22Rv1 (cell line): ENCODE data around the gene FABP3.
A peak's percentile ranks its signal among the peaks of the same experiment; 100 is the strongest.

Experiments
- ZFX ChIP-seq: fragments of 450-650 bp; IDR thresholded peaks from 2 replicates; pipeline ENCODE4 v1.6.1; 2017; ENCODE audit warnings: antibody characterized with exemption, borderline replicate concordance
- TF ChIP-seq, protein P1 (sequence below): fragments of 450-650 bp; IDR thresholded peaks from 2 replicates; pipeline ENCODE4 v1.5.1; 2017; ENCODE audit warnings: mild to moderate bottlenecking

GRCh38 chr1:31396633-31397351 lies 23.9 kb upstream of the FABP3 start:
- TF ChIP-seq, protein P1, sequence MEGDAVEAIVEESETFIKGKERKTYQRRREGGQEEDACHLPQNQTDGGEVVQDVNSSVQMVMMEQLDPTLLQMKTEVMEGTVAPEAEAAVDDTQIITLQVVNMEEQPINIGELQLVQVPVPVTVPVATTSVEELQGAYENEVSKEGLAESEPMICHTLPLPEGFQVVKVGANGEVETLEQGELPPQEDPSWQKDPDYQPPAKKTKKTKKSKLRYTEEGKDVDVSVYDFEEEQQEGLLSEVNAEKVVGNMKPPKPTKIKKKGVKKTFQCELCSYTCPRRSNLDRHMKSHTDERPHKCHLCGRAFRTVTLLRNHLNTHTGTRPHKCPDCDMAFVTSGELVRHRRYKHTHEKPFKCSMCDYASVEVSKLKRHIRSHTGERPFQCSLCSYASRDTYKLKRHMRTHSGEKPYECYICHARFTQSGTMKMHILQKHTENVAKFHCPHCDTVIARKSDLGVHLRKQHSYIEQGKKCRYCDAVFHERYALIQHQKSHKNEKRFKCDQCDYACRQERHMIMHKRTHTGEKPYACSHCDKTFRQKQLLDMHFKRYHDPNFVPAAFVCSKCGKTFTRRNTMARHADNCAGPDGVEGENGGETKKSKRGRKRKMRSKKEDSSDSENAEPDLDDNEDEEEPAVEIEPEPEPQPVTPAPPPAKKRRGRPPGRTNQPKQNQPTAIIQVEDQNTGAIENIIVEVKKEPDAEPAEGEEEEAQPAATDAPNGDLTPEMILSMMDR = peak; percentile 45
- no peak for TF ChIP-seq ZFX
